ENCODE data around the gene NAPB. TPM values are rescaled to one million over a fixed set of nuclear protein-coding genes. Genes with fewer than 3 reads are reported as not detected.
A peak's percentile ranks its signal among the peaks of the same experiment; 100 is the strongest.

Gene NAPB
- total and polyA plus RNA-seq, 7 donors, result 3.9 to 22.9 (median 14.4) TPM

GRCh38 chr20:23451956-23452487 lies 30.7 kb upstream of the NAPB start:
- H3K36me3 ChIP-seq, result no peaks in the 10 kb centered on the region
- no peaks in the 10 kb centered on the region for H3K27me3 ChIP-seq
- H3K27ac ChIP-seq, result peak overlapping the region in 2 of 4 donors; percentile 40 to 68
- peak; percentile 77 for DNase-seq
- 76 to 77% methylated on average over 11 of the region's 11 CpGs for WGBS, 2 donors
- no peaks in the 10 kb centered on the region for H3K9me3 ChIP-seq
- intact Hi-C loops (cut with DNase I), result no loop called here
- TF ChIP-seq POLR2A (IDR thresholded peaks at IDR 0.05) (no peak), POLR2AphosphoS5 (IDR thresholded peaks at IDR 0.05) (peak; percentile 81 to 96 (median 88)), EP300 (IDR thresholded peaks at IDR 0.05) (peak; percentile 41 to 93 (median 72)), CTCF (IDR thresholded peaks at IDR 0.05) (no peak)
- H3K4me1 ChIP-seq, result peaks cover 0 to 22% (median 11%) of the 10 kb centered on the region in 4 donors
- H3K4me3 ChIP-seq, result no peak overlapping the region

DNA sequence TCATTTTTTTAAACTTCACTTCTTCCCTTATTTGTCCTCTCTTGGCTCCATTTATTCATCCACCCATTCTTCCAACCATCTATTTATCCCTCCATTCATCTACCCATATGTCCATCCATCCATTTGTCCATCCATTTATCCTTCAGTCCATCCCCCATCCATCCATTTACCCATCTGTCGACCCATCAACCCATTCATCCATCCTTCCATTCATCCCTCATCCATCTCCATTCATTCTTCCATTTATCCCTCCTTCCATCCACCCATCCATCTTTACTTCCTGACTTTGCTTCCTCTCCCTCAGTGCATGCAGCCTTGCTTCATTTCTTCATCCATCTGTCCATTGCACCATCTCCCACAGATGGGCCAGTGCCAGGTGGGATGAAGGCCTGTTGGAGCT lies 29.6 kb upstream of the NAPB start:
- H3K36me3 ChIP-seq, result no peaks in the 10 kb centered on the region
- no peak for TF ChIP-seq EP300 (IDR thresholded peaks at IDR 0.05)
- TF ChIP-seq POLR2A (IDR thresholded peaks at IDR 0.05), result no peak
- TF ChIP-seq CTCF (IDR thresholded peaks at IDR 0.05), result no peak
- TF ChIP-seq POLR2AphosphoS5 (IDR thresholded peaks at IDR 0.05), result no peak
- WGBS, 2 donors, result 87 to 94% methylated on average over 1 of the region's 1 CpG
- peaks cover 0 to 30% (median 12%) of the 10 kb centered on the region in 4 donors for H3K4me1 ChIP-seq
- H3K4me3 ChIP-seq, result no peak overlapping the region
- H3K27ac ChIP-seq, result no peak overlapping the region
- no peak for DNase-seq
- H3K27me3 ChIP-seq, result no peaks in the 10 kb centered on the region
- H3K9me3 ChIP-seq, result no peaks in the 10 kb centered on the region
- intact Hi-C loops (cut with DNase I), result no loop called here

GRCh38 chr20:23449421-23449820 lies 28.1 kb upstream of the NAPB start:
- H3K4me1 ChIP-seq, result peaks cover 0 to 44% (median 12%) of the 10 kb centered on the region in 4 donors
- 22 to 51% methylated on average over 3 of the region's 3 CpGs for whole genome bisulfite sequencing, 2 donors
- no peak for DNase-seq
- TF ChIP-seq EP300 (IDR thresholded peaks at IDR 0.05), result no peak
- TF ChIP-seq POLR2AphosphoS5 (IDR thresholded peaks at IDR 0.05), result no peak
- TF ChIP-seq CTCF (IDR thresholded peaks at IDR 0.05), result no peak
- no peak for TF ChIP-seq POLR2A (IDR thresholded peaks at IDR 0.05)
- H3K36me3 ChIP-seq, result no peaks in the 10 kb centered on the region
- H3K27ac ChIP-seq, result no peak overlapping the region
- no peaks in the 10 kb centered on the region for H3K9me3 ChIP-seq
- H3K4me3 ChIP-seq, result no peak overlapping the region
- intact Hi-C loops (cut with DNase I), result no loop called here
- H3K27me3 ChIP-seq, result no peaks in the 10 kb centered on the region

DNA sequence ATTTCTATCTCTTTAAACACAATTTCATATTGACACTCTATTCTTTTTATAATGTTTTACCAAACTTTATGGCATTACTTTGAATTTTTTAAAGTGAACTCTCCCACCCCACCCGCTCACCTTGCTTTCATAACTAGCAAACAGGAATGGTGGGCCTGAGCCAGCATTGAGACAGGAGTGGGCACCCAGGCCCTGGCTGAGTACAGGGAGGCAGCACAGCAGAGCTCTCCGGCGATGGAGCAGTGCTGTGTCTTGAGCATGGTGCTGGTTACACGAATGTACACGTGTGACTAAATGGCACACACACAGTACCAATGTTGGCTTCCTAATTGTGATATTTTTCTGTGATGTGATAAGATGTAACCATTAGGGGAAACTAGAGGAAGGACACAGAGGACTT lies 26.9 kb upstream of the NAPB start:
- intact Hi-C loops (cut with DNase I), result no loop called here
- 80 to 91% methylated on average over 5 of the region's 5 CpGs for WGBS, 2 donors
- TF ChIP-seq POLR2A (IDR thresholded peaks at IDR 0.05) (no peak), EP300 (IDR thresholded peaks at IDR 0.05) (no peak), POLR2AphosphoS5 (IDR thresholded peaks at IDR 0.05) (no peak), CTCF (IDR thresholded peaks at IDR 0.05) (no peak)

GRCh38 chr20:23446505-23446904 lies 25.2 kb upstream of the NAPB start:
- H3K36me3 ChIP-seq, result no peaks in the 10 kb centered on the region
- TF ChIP-seq EP300 (IDR thresholded peaks at IDR 0.05) (peak in 1 of 4 donors; percentile 15), POLR2A (IDR thresholded peaks at IDR 0.05) (no peak), POLR2AphosphoS5 (IDR thresholded peaks at IDR 0.05) (peak in 2 of 4 donors; percentile 51 to 69), CTCF (IDR thresholded peaks at IDR 0.05) (peak; percentile 16 to 40 (median 26))
- H3K27me3 ChIP-seq, result no peaks in the 10 kb centered on the region
- H3K4me1 ChIP-seq, result peaks cover 0 to 39% (median 5%) of the 10 kb centered on the region in 4 donors
- WGBS, 2 donors, result 77 to 81% methylated on average over 8 of the region's 8 CpGs
- no peak overlapping the region for H3K4me3 ChIP-seq
- no peak for DNase-seq
- intact Hi-C loops (cut with DNase I), result no loop called here
- H3K27ac ChIP-seq, result peak overlapping the region in 2 of 4 donors; percentile 50 to 67
- H3K9me3 ChIP-seq, result no peaks in the 10 kb centered on the region

More for the DNA sequence above, 26.9 kb upstream of the NAPB start:
- no peaks in the 10 kb centered on the region for H3K36me3 ChIP-seq
- no peak overlapping the region for H3K27ac ChIP-seq
- peaks cover 0 to 50% (median 15%) of the 10 kb centered on the region in 4 donors for H3K4me1 ChIP-seq
- H3K4me3 ChIP-seq, result no peak overlapping the region
- no peaks in the 10 kb centered on the region for H3K9me3 ChIP-seq
- no peaks in the 10 kb centered on the region for H3K27me3 ChIP-seq
- DNase-seq, result no peak

Data from sigmoid colon (tissue), 7 donors.